Activated naive CD4-positive, alpha-beta T cell treated with anti-CD3 and anti-CD28 coated beads for 36 hours (primary cell): ENCODE results near the gene PLCG1. TPM values are rescaled to one million over a fixed set of nuclear protein-coding genes. Genes with fewer than 3 reads are reported as not detected.

ENCODE experiments used
- CTCF ChIA-PET: fragments of 350-600 bp; sonication (Branson Sonifier 250); formaldehyde crosslinking; loops from one replicate; lab custom pipeline; 2021; ENCODE audit warnings: antibody characterized with exemption; lab: Charles Lee
- DNase-seq: peaks from one replicate; pipeline ENCODE4 v3.0.0-alpha.2; 2020
- H3K27ac Mint-ChIP-seq: one replicate; pipeline ENCODE4 v1.8.0; 2021; ENCODE audit warnings: mild to moderate bottlenecking, mixed read lengths
- H3K27me3 Mint-ChIP-seq: one replicate; pipeline ENCODE4 v1.8.0; 2021; ENCODE audit warnings: low read depth, mixed read lengths
- H3K36me3 Mint-ChIP-seq: one replicate; pipeline ENCODE4 v1.8.0; 2021; ENCODE audit warnings: low read depth, mixed read lengths
- H3K4me1 Mint-ChIP-seq: one replicate; pipeline ENCODE4 v1.8.0; 2021; ENCODE audit warnings: low read depth, mixed read lengths
- H3K4me3 Mint-ChIP-seq: one replicate; pipeline ENCODE4 v1.8.0; 2021; ENCODE audit warnings: mild to moderate bottlenecking, moderate library complexity, mixed read lengths
- H3K9me3 Mint-ChIP-seq: one replicate; pipeline ENCODE4 v1.8.0; 2021; ENCODE audit warnings: mixed read lengths
- intact Hi-C: fragments of 100-400 bp; cut with micrococcal nuclease; formaldehyde crosslinking; loops from one replicate; pipeline ENCODE4 v1.15.1; 2023
- total RNA-seq, 2 experiments: library from RNA; stranded (reverse); gene quantifications; one replicate each; pipeline ENCODE4 v1.2.3, GENCODE V29; 2021

The PLCG1 gene
- total RNA-seq, 2 experiments from 2014 or later: 117 to 136 TPM

- H3K4me3 Mint-ChIP-seq: no peak overlapping the region
- peaks cover 2% of the 10 kb centered on the region for H3K4me1 Mint-ChIP-seq
These were observed 39.6 kb downstream of the PLCG1 start for GRCh38 chr20:41176711-41177552.

GRCh38 chr20:41177636-41178035, 40.3 kb downstream of the PLCG1 start:
- H3K9me3 Mint-ChIP-seq: no peaks in the 10 kb centered on the region
- CTCF ChIA-PET: interaction anchor here (0.7 to 0.9 kb wide), 2 partner anchors 9 to 16 kb away, joined by 3 read pairs; no protein-coding TSS in a partner anchor
- H3K4me3 Mint-ChIP-seq: no peak overlapping the region
- intact Hi-C loops: no loop called here
- peaks cover 11% of the 10 kb centered on the region for H3K36me3 Mint-ChIP-seq
- DNase-seq: no peak
- H3K27me3 Mint-ChIP-seq: no peaks in the 10 kb centered on the region
- no peak overlapping the region for H3K27ac Mint-ChIP-seq
- peaks cover 2% of the 10 kb centered on the region for H3K4me1 Mint-ChIP-seq

More at GRCh38 chr20:41176711-41177552, 39.6 kb downstream of the PLCG1 start:
- intact Hi-C loops: no loop called here
- Mint-ChIP-seq H3K27ac (peak overlapping the region; percentile 46), H3K27me3 (no peaks in the 10 kb centered on the region), H3K36me3 (peaks cover 12% of the 10 kb centered on the region), H3K9me3 (no peaks in the 10 kb centered on the region)
- CTCF ChIA-PET: interaction anchor here (0.6 to 3.3 kb wide), 4 partner anchors 16 to 42 kb away, joined by 3 to 10 read pairs (median 3); no protein-coding TSS in a partner anchor
- no peak for DNase-seq

- peaks cover 2% of the 10 kb centered on the region for H3K4me1 Mint-ChIP-seq
- peak overlapping the region; percentile 53 for H3K27ac Mint-ChIP-seq
- no peak overlapping the region for H3K4me3 Mint-ChIP-seq
- H3K27me3 Mint-ChIP-seq: no peaks in the 10 kb centered on the region
- DNase-seq: no peak
- no peaks in the 10 kb centered on the region for H3K9me3 Mint-ChIP-seq
- peaks cover 7% of the 10 kb centered on the region for H3K36me3 Mint-ChIP-seq
- CTCF ChIA-PET: interaction anchor here (0.9 kb wide), 1 partner anchor 9 kb away, joined by 3 read pairs; no protein-coding TSS in a partner anchor
- intact Hi-C loops: no loop called here
These were observed 41.2 kb downstream of the PLCG1 start for GRCh38 chr20:41178495-41178894.

GRCh38 chr20:41178904-41179432, 41.6 kb downstream of the PLCG1 start:
- DNase-seq: no peak
- Mint-ChIP-seq H3K36me3 (peaks cover 4% of the 10 kb centered on the region), H3K27me3 (no peaks in the 10 kb centered on the region), H3K27ac (peak overlapping the region; percentile 13), H3K4me3 (no peak overlapping the region), H3K9me3 (no peaks in the 10 kb centered on the region), H3K4me1 (peaks cover 2% of the 10 kb centered on the region)
- CTCF ChIA-PET: interaction anchor here (0.8 kb wide), 1 partner anchor 21 kb away, joined by 3 read pairs; no protein-coding TSS in a partner anchor
- intact Hi-C loops: no loop called here

- H3K27ac Mint-ChIP-seq: no peak overlapping the region
- intact Hi-C loops: no loop called here
- H3K4me3 Mint-ChIP-seq: no peak overlapping the region
- no peaks in the 10 kb centered on the region for H3K9me3 Mint-ChIP-seq
- no peaks in the 10 kb centered on the region for H3K27me3 Mint-ChIP-seq
- DNase-seq: no peak
- H3K4me1 Mint-ChIP-seq: no peaks in the 10 kb centered on the region
- CTCF ChIA-PET: no interaction called here
- H3K36me3 Mint-ChIP-seq: peaks cover 4% of the 10 kb centered on the region
These were observed 42.6 kb downstream of the PLCG1 start for GRCh38 chr20:41179961-41180360.

GRCh38 chr20:41180599-41181333, 43.4 kb downstream of the PLCG1 start:
- Mint-ChIP-seq H3K27me3 (no peaks in the 10 kb centered on the region), H3K9me3 (no peaks in the 10 kb centered on the region), H3K4me3 (no peak overlapping the region), H3K4me1 (no peaks in the 10 kb centered on the region), H3K27ac (no peak overlapping the region), H3K36me3 (peaks cover 4% of the 10 kb centered on the region)
- DNase-seq: no peak
- intact Hi-C loops: no loop called here
- CTCF ChIA-PET: interaction anchor here (0.7 kb wide), 1 partner anchor 140 kb away, joined by 3 read pairs; no protein-coding TSS in a partner anchor

- Mint-ChIP-seq H3K4me1 (no peaks in the 10 kb centered on the region), H3K36me3 (peaks cover 2% of the 10 kb centered on the region), H3K27me3 (no peaks in the 10 kb centered on the region), H3K27ac (peak overlapping the region; percentile 1), H3K9me3 (no peaks in the 10 kb centered on the region), H3K4me3 (no peak overlapping the region)
- CTCF ChIA-PET: interaction anchor here (0.7 to 1.9 kb wide), 2 partner anchors 9 to 139 kb away, joined by 3 to 14 read pairs; no protein-coding TSS in a partner anchor
- DNase-seq: no peak
- intact Hi-C loops: no loop called here
These were observed 44.2 kb downstream of the PLCG1 start for GRCh38 chr20:41181567-41181966.

GRCh38 chr20:41182296-41183212, 45.2 kb downstream of the PLCG1 start:
- CTCF ChIA-PET: interaction anchor here (1.9 kb wide), 1 partner anchor 10 kb away, joined by 14 read pairs; no protein-coding TSS in a partner anchor
- no peak overlapping the region for H3K27ac Mint-ChIP-seq
- no peak for DNase-seq
- peaks cover 2% of the 10 kb centered on the region for H3K36me3 Mint-ChIP-seq
- H3K4me1 Mint-ChIP-seq: no peaks in the 10 kb centered on the region
- H3K4me3 Mint-ChIP-seq: no peak overlapping the region
- intact Hi-C loops: no loop called here
- no peaks in the 10 kb centered on the region for H3K9me3 Mint-ChIP-seq
- H3K27me3 Mint-ChIP-seq: no peaks in the 10 kb centered on the region

GRCh38 chr20:41183391-41183790, 46.0 kb downstream of the PLCG1 start:
- Mint-ChIP-seq H3K27me3 (no peaks in the 10 kb centered on the region), H3K9me3 (no peaks in the 10 kb centered on the region), H3K4me1 (no peaks in the 10 kb centered on the region), H3K27ac (no peak overlapping the region), H3K4me3 (no peak overlapping the region), H3K36me3 (no peaks in the 10 kb centered on the region)
- DNase-seq: no peak
- intact Hi-C loops: no loop called here
- CTCF ChIA-PET: interaction anchor here (0.6 to 1.2 kb wide), 2 partner anchors 10 to 36 kb away, joined by 3 read pairs; no protein-coding TSS in a partner anchor

GRCh38 chr20:41183831-41184230, 46.5 kb downstream of the PLCG1 start:
- CTCF ChIA-PET: interaction anchor here (0.6 to 1.2 kb wide), 2 partner anchors 11 to 36 kb away, joined by 3 read pairs; no protein-coding TSS in a partner anchor
- intact Hi-C loops: no loop called here
- H3K27me3 Mint-ChIP-seq: no peaks in the 10 kb centered on the region
- H3K4me1 Mint-ChIP-seq: no peaks in the 10 kb centered on the region
- H3K36me3 Mint-ChIP-seq: no peaks in the 10 kb centered on the region
- DNase-seq: no peak
- H3K27ac Mint-ChIP-seq: no peak overlapping the region
- H3K9me3 Mint-ChIP-seq: no peaks in the 10 kb centered on the region
- no peak overlapping the region for H3K4me3 Mint-ChIP-seq

- CTCF ChIA-PET: no interaction called here
- intact Hi-C loops: no loop called here
- no peaks in the 10 kb centered on the region for H3K9me3 Mint-ChIP-seq
These were observed 47.8 kb downstream of the PLCG1 start for GRCh38 chr20:41185013-41185757.

More at GRCh38 chr20:41185013-41185757, 47.8 kb downstream of the PLCG1 start:
- Mint-ChIP-seq H3K36me3 (peaks cover 1% of the 10 kb centered on the region), H3K27me3 (no peaks in the 10 kb centered on the region), H3K27ac (no peak overlapping the region), H3K4me3 (no peak overlapping the region), H3K4me1 (no peaks in the 10 kb centered on the region)
- DNase-seq: no peak
